HG03439 (cell line): Measurements from ENCODE around the gene CCT6B.
"Not testable (repeated sequence)": the region's sequence is repeated elsewhere in the genome, so short reads cannot be mapped to it uniquely, and the experiment has no call there.

Source experiments
- ATAC-seq: cut with Tn5 transposase; IDR thresholded peaks from one replicate; pipeline ENCODE4 v1.9.1; 2021; ENCODE audit warnings: mild to moderate bottlenecking, moderate library complexity; ENCODE audit not compliant: unreplicated experiment

CCT6B gene

GRCh38 chr17:34980681-34981537 is 19.6 kb upstream of the CCT6B start:
- ATAC-seq, result peak; percentile 87

- peak; percentile 82 for ATAC-seq
Measured at GRCh38 chr17:34980353-34980680, 19.1 kb upstream of the CCT6B start, which contains the start of gene LIG3. Gene LIG3, plus strand, starts transcription at chr17:34980512. Its CDS starts 2,494 bp downstream, at chr17:34983006.

- no peak for ATAC-seq
Measured at GRCh38 chr17:34979650-34980352, 18.5 kb upstream of the CCT6B start.

- no peak for ATAC-seq
Measured at GRCh38 chr17:34979153-34979552, 17.9 kb upstream of the CCT6B start.

- no peak for ATAC-seq
Measured at GRCh38 chr17:34974794-34975785, 13.8 kb upstream of the CCT6B start.

- ATAC-seq, result no peak
Measured at GRCh38 chr17:34974179-34974578, 12.9 kb upstream of the CCT6B start.

- no peak for ATAC-seq
Measured at GRCh38 chr17:34958438-34958837, 2.8 kb downstream of the CCT6B start.

- not testable (repeated sequence) for ATAC-seq
Measured at GRCh38 chr17:34950780-34951179, 10.5 kb downstream of the CCT6B start.

- ATAC-seq, result no peak
Measured at GRCh38 chr17:34930283-34930682, 31.0 kb downstream of the CCT6B start.

GRCh38 chr17:34926661-34927060 is 34.6 kb downstream of the CCT6B start:
- no peak for ATAC-seq

- ATAC-seq, result no peak
Measured at GRCh38 chr17:34920676-34921075, 40.6 kb downstream of the CCT6B start.

- ATAC-seq, result no peak
Measured at GRCh38 chr17:34917381-34917780, 43.9 kb downstream of the CCT6B start.

- no peak for ATAC-seq
Measured at GRCh38 chr17:34916120-34916519, 45.1 kb downstream of the CCT6B start.

- ATAC-seq, result no peak
Measured at GRCh38 chr17:34913001-34913400, 48.3 kb downstream of the CCT6B start.

GRCh38 chr17:34909040-34909439 is 52.2 kb downstream of the CCT6B start:
- no peak for ATAC-seq

GRCh38 chr17:34902831-34903547 is 58.3 kb downstream of the CCT6B start:
- ATAC-seq, result no peak

GRCh38 chr17:34899643-34900291 is 61.5 kb downstream of the CCT6B start:
- no peak for ATAC-seq

GRCh38 chr17:34895383-34895782 is 65.9 kb downstream of the CCT6B start:
- no peak for ATAC-seq

GRCh38 chr17:34894964-34895363 is 66.3 kb downstream of the CCT6B start:
- ATAC-seq, result no peak
